Activated naive CD4-positive, alpha-beta T cell treated with anti-CD3 and anti-CD28 coated beads, Interleukin-2, amount 10 ng/mL, durations not matched to agents 7 days and 5 days (primary cell): ENCODE measurements around the gene SAMMSON.

ENCODE experiments used
- CTCF ChIA-PET: fragments of 350-600 bp; sonication (Branson Sonifier 250); formaldehyde crosslinking; loops from one replicate; lab custom pipeline; 2021; ENCODE audit warnings: antibody characterized with exemption; lab: Charles Lee
- DNase-seq: peaks from one replicate; pipeline ENCODE4 v3.0.0-alpha.2; 2020
- H3K27ac Mint-ChIP-seq: one replicate; pipeline ENCODE4 v1.8.0; 2021; ENCODE audit warnings: mild to moderate bottlenecking, moderate library complexity, mixed read lengths
- H3K27me3 Mint-ChIP-seq: one replicate; pipeline ENCODE4 v1.8.0; 2021; ENCODE audit warnings: mild to moderate bottlenecking, mixed read lengths
- H3K36me3 Mint-ChIP-seq: one replicate; pipeline ENCODE4 v1.8.0; 2021; ENCODE audit warnings: mixed read lengths
- H3K4me1 Mint-ChIP-seq: one replicate; pipeline ENCODE4 v1.8.0; 2021; ENCODE audit warnings: mixed read lengths
- H3K4me3 Mint-ChIP-seq: one replicate; pipeline ENCODE4 v1.8.0; 2021; ENCODE audit warnings: mild to moderate bottlenecking, moderate library complexity, mixed read lengths
- H3K9me3 Mint-ChIP-seq: one replicate; pipeline ENCODE4 v1.8.0; 2021; ENCODE audit warnings: mixed read lengths

Gene SAMMSON

DNA sequence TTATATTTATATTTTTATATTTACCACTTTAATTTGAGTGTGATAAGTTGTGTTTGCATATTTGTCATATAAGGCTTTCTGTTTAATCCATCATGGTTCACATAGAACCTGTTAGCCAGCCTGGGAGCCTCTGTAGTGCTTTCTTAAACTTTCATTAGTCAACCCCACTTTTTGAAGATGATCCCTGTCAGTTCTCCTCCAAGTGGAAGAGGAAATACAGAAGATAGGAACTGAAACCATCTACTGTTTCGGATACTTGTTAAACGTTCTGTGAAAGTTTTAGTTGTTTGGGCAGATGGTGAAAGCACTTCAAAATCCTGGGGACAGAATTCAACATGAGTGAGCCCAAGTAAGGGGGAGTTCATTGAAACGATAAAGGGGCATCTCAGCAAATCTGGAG is 4.6 kb upstream of the SAMMSON start:
- no peaks in the 10 kb centered on the region for H3K9me3 Mint-ChIP-seq
- no peaks in the 10 kb centered on the region for H3K36me3 Mint-ChIP-seq
- CTCF ChIA-PET, result no interaction called here
- no peak overlapping the region for H3K4me3 Mint-ChIP-seq
- H3K27me3 Mint-ChIP-seq, result no peaks in the 10 kb centered on the region
- H3K27ac Mint-ChIP-seq, result no peak overlapping the region
- H3K4me1 Mint-ChIP-seq, result no peaks in the 10 kb centered on the region
- no peak for DNase-seq

DNA sequence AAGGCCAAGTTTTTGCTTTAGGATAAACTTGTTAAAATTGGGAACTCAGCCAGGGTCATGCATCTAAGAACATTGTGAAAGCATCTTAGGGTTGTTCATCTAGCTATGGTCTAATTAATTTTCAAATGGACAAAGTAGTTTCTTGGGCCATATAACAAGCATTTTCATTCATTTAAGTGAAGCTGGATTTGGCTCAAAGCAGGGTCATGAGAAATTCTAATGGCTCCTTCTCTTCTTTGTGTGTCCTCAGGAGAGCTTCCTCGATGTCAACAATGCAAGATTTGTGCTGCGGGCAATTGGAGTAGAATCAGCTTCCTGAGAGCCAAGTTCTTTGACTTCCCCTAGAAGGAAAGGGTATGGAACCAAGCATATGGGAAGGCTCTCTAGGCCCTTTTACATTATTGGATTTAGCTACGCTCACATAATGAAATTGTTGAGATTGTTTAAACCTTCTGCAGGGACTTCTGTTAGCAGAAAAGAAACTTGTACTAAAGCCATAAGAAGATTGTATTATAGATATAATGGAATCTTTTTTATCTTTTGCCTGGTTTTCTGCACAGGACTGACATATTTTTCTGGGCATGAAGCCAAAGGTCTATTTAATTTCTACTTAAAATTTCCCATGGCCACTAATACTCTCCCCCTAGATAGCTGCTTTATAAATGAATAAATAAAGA is 1.8 kb upstream of the SAMMSON start:
- Mint-ChIP-seq H3K36me3 (no peaks in the 10 kb centered on the region), H3K27ac (no peak overlapping the region), H3K4me3 (no peak overlapping the region), H3K9me3 (no peaks in the 10 kb centered on the region), H3K27me3 (no peaks in the 10 kb centered on the region), H3K4me1 (no peaks in the 10 kb centered on the region)
- CTCF ChIA-PET, result no interaction called here
- no peak for DNase-seq

DNA sequence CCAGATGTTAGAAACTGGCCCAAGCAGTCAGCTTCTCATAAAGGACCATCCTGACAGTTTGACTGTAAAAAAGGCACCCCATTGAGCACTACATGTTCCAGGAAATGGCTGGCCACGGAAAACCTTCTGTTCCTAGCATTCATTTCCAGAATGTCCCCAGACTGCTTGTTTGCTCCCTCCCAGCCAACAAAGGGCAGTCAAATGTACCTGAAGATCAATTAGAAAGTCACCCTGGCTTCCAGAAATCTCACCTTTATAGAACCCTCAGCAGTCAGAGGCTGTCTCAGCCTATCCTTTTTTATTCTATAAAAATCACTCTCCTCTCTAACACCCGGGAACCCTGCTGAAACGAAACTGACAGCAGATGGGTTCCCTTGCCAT is 784 bp upstream of the SAMMSON start:
- no peak for DNase-seq
- Mint-ChIP-seq H3K4me1 (no peaks in the 10 kb centered on the region), H3K4me3 (no peak overlapping the region), H3K27ac (no peak overlapping the region), H3K27me3 (no peaks in the 10 kb centered on the region), H3K36me3 (no peaks in the 10 kb centered on the region), H3K9me3 (no peaks in the 10 kb centered on the region)
- CTCF ChIA-PET, result no interaction called here

DNA sequence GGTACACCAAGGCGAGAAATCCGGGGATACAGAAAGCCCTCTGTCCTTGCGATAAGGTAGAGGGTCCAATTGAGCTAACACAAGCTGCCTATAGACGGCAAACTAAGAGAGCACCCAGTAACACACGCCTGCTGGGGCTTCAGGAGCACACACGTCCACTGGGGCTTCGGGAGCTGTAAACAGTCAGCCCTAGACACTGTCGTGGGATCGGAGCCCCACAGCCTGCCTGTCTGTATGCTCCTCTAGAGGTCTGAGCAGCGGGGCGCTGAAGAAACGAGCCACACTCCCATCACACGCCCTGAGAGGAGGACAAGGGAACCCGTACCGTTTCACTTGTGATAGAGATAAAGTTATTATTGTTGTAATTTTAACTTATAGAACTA is 486 bp downstream of the SAMMSON start:
- H3K4me1 Mint-ChIP-seq, result no peaks in the 10 kb centered on the region
- no peaks in the 10 kb centered on the region for H3K36me3 Mint-ChIP-seq
- CTCF ChIA-PET, result no interaction called here
- H3K4me3 Mint-ChIP-seq, result no peak overlapping the region
- no peak overlapping the region for H3K27ac Mint-ChIP-seq
- no peaks in the 10 kb centered on the region for H3K27me3 Mint-ChIP-seq
- no peaks in the 10 kb centered on the region for H3K9me3 Mint-ChIP-seq
- DNase-seq, result no peak

DNA sequence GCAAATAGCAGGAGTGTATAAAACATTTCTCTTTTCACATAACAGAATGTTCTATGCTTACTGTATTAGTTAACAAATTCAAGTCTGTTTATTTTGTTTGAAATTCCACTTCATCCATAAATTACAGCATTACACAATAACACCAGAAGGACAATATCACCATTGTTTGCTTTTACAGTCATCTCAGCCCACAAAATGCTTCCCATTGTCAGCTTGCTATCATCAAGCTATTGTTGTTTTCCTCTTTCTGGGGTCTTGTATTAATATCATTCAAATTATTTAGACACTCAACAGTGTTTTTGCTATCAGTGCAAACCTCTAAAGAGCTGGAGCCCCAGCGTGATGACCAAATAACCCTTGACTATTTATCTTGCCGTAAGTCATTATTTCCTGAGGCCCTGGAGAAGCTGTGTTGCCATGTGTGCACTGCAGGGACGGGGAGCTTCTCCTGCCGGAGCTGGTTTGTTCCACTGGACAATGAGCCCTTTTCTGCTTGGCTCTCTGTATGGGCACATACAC is 1.1 kb downstream of the SAMMSON start:
- Mint-ChIP-seq H3K27ac (no peak overlapping the region), H3K9me3 (no peaks in the 10 kb centered on the region), H3K36me3 (no peaks in the 10 kb centered on the region), H3K27me3 (no peaks in the 10 kb centered on the region), H3K4me1 (no peaks in the 10 kb centered on the region), H3K4me3 (no peak overlapping the region)
- CTCF ChIA-PET, result no interaction called here
- no peak for DNase-seq

DNA sequence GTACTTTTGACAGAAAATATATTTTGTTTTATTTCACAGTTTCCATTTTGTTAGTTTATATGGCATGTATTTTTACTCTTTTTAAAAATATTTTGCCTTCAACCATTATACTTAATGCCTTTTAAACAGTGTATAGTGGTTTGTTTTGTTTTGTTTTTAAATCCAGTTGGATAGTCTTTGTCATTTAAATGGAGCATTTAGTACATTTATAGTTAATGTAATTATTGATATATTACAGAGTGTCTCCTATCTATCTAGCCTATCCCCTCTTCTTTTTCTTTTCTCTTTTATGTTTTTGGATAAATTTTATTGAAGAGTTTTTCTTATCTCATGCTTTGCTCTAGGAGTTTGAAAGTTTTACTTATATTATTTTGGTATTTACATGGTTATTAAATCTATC is 3.6 kb downstream of the SAMMSON start:
- CTCF ChIA-PET, result no interaction called here
- Mint-ChIP-seq H3K4me1 (no peaks in the 10 kb centered on the region), H3K27ac (no peak overlapping the region), H3K9me3 (peaks cover 2% of the 10 kb centered on the region), H3K36me3 (no peaks in the 10 kb centered on the region), H3K4me3 (no peak overlapping the region), H3K27me3 (no peaks in the 10 kb centered on the region)
- no peak for DNase-seq

DNA sequence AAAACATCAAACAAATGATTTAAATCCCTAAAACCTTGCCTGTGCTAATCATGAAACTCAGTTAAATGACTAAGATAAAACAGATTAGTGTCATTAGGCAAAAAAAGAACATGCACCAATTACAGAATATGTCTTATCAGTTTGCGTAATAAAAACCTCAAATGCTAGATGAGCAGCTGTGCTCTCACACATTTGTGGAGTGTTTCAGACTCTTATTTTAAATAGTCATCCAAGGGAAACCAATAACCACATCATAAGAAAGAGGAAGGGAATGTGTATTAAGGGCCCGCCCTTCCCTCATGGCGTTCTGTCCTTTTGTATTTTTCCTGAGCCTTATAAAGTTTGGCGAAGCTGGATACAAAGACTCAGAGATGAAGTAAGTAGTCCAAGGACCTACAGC is 6.6 kb downstream of the SAMMSON start:
- H3K4me1 Mint-ChIP-seq, result no peaks in the 10 kb centered on the region
- CTCF ChIA-PET, result no interaction called here
- H3K36me3 Mint-ChIP-seq, result no peaks in the 10 kb centered on the region
- DNase-seq, result no peak
- H3K9me3 Mint-ChIP-seq, result peaks cover 2% of the 10 kb centered on the region
- H3K27me3 Mint-ChIP-seq, result no peaks in the 10 kb centered on the region
- H3K4me3 Mint-ChIP-seq, result no peak overlapping the region
- no peak overlapping the region for H3K27ac Mint-ChIP-seq

DNA sequence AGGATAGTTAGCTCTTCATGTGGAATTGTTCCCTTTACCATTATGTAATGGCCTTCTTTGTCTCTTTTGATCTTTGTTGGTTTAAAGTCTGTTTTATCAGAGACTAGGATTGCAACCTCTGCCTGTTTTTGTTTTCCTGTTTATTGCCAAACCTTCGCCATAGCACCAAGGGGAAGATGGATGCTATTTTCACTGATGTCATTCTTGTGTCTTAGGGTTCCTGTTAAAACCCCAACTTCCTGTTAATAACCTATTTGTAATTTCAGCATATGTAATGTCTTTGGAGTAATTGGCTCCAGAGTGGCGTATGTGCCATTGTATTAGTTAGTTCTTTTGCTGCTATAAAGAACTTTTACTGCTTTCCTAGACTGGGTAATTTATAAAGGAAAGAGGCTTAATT is 10.8 kb downstream of the SAMMSON start:
- H3K9me3 Mint-ChIP-seq, result peaks cover 2% of the 10 kb centered on the region
- H3K4me3 Mint-ChIP-seq, result no peak overlapping the region
- no peaks in the 10 kb centered on the region for H3K36me3 Mint-ChIP-seq
- no peaks in the 10 kb centered on the region for H3K4me1 Mint-ChIP-seq
- CTCF ChIA-PET, result no interaction called here
- H3K27ac Mint-ChIP-seq, result no peak overlapping the region
- DNase-seq, result no peak
- no peaks in the 10 kb centered on the region for H3K27me3 Mint-ChIP-seq

DNA sequence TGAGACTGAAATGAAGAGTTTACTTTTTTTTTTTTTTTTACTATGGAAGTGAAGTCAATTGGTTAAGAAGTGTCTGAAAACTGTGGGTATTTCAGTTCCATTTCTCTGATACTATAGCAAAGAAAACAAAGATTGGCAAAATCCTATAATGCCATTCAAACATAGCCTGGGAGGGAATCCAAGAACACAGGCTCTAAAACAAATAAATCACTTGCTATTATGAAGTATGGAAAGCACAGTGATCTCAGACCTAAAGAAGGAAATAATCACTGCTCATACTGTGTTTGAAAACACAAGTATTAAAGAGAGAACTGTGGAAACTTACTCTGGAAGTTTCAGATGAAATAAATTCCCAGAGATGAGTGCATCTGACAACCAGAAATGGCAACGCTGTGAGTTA is 12.0 kb downstream of the SAMMSON start:
- DNase-seq, result no peak
- Mint-ChIP-seq H3K4me1 (no peaks in the 10 kb centered on the region), H3K4me3 (no peak overlapping the region), H3K27me3 (no peaks in the 10 kb centered on the region), H3K36me3 (no peaks in the 10 kb centered on the region), H3K9me3 (peaks cover 2% of the 10 kb centered on the region), H3K27ac (no peak overlapping the region)
- CTCF ChIA-PET, result no interaction called here

DNA sequence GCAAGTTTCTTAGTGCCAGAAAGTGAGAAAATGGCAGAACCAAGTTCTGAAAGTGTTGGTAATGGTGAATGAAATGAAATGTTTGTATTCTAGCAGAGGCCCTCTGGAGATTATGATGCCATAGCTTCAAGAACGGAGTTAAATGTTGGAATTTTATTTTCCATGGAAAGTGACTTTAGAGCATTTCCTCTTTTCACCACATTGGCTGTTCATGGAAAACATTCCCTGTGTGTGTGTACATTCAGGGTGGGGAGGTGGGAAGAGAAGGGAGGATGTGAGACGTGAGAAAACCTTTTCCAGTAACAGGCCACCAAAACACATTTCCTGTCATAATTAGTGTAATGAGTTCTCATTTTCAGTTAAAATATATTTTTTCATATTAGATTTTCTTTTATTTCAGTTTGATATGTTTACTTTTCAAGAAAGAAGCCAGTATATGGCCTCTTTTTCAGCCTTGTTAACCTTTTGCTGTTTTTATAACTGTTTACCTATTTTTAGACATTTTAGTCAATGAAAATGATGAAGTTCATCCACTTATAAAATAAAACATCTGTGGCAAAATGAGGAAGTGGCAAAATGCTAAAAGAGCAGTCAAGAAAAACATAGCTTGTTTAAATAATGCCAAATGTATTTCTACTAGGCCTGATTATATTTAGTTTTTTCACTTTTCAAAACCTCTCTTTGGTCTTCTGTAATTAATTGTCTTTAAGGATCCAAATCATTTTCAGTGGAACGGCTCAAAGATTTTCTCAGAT is 21.6 kb downstream of the SAMMSON start:
- no peaks in the 10 kb centered on the region for H3K4me1 Mint-ChIP-seq
- H3K36me3 Mint-ChIP-seq, result no peaks in the 10 kb centered on the region
- H3K4me3 Mint-ChIP-seq, result no peak overlapping the region
- H3K27me3 Mint-ChIP-seq, result no peaks in the 10 kb centered on the region
- H3K9me3 Mint-ChIP-seq, result no peaks in the 10 kb centered on the region
- H3K27ac Mint-ChIP-seq, result no peak overlapping the region
- CTCF ChIA-PET, result no interaction called here
- no peak for DNase-seq

DNA sequence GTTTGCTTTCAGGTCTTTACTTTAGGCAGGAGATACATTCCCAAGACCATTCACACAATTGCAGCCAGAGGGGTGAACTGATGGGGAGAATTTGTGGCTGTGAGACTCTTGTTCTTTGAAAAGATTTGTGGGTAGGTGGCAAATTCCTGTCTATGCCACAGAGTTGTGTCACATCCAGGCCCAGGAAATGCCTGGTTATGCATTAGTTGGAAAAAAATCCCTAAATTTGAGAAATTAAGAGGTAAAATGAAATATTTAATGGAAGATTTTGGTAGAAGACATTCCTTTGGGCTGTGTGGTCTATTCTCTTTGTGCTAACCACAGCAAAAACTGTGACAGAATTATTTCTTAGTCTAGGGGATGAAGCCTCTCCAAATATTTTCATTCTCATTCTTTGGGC is 28.8 kb downstream of the SAMMSON start:
- CTCF ChIA-PET, result no interaction called here
- Mint-ChIP-seq H3K9me3 (no peaks in the 10 kb centered on the region), H3K27me3 (no peaks in the 10 kb centered on the region), H3K4me1 (no peaks in the 10 kb centered on the region), H3K36me3 (no peaks in the 10 kb centered on the region), H3K27ac (no peak overlapping the region), H3K4me3 (no peak overlapping the region)
- no peak for DNase-seq

DNA sequence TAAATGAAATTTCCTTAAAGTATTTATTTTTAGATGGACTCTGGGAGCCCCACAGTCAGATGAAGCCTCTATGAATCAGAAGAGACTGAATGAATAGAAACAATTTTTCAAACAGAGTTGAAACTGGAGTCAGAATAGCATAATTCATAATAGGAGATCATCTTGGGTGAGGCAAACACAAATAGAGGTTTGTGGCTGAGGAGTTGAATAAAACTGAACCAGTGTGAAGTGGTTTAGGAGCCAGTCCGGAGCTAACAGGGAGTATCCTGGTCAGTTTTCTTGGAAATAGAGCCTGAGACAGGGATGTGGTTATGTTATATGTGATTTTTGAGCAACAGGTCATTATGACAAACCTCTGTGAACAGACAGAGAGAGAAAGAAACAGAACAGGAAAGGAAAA is 39.2 kb downstream of the SAMMSON start:
- no peaks in the 10 kb centered on the region for H3K9me3 Mint-ChIP-seq
- no peak overlapping the region for H3K27ac Mint-ChIP-seq
- H3K36me3 Mint-ChIP-seq, result no peaks in the 10 kb centered on the region
- no peaks in the 10 kb centered on the region for H3K27me3 Mint-ChIP-seq
- no peak for DNase-seq
- no peak overlapping the region for H3K4me3 Mint-ChIP-seq
- CTCF ChIA-PET, result no interaction called here
- H3K4me1 Mint-ChIP-seq, result no peaks in the 10 kb centered on the region

DNA sequence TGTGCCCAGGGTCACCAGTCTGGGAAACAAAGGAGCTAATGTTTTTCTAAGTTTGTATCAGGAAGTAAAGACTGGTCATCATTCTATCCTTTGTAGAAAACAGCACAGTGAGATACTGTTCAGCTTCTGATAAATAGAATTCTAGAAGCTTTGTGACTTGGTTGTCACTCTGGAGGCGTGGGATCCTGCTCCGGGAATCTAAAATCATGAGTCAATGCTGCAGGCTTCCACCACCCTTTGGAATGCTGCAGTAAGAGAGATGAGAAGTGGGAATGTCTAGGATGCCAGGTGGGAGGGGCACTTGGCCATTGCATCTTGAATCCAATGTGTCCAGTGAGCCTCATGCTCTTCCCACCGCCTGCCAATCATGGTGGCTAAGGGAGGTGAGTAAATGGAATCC is 40.9 kb downstream of the SAMMSON start:
- CTCF ChIA-PET, result no interaction called here
- Mint-ChIP-seq H3K9me3 (no peaks in the 10 kb centered on the region), H3K27me3 (no peaks in the 10 kb centered on the region), H3K4me1 (no peaks in the 10 kb centered on the region), H3K4me3 (no peak overlapping the region), H3K27ac (no peak overlapping the region), H3K36me3 (no peaks in the 10 kb centered on the region)
- DNase-seq, result no peak

DNA sequence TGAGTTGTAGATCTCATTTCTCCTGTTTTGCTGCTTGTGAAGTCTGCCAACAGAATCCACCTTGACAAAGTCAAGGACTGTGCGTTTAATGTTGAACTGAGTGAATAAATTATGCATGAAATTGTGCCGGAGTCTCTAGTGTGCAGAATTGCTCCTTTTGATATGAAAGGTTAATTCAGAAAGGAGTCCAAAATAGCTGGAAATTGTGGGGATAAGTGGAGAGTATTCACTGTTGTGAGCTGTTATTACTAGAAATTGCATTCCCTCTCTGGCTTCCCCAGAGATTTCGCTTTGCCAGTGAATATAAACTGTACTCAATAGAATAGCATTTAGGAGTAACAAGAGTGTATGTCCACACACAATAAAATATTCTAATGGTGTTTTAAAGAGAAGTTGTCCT is 43.1 kb downstream of the SAMMSON start:
- Mint-ChIP-seq H3K27ac (no peak overlapping the region), H3K9me3 (no peaks in the 10 kb centered on the region), H3K36me3 (no peaks in the 10 kb centered on the region), H3K4me1 (no peaks in the 10 kb centered on the region), H3K27me3 (peaks cover 3% of the 10 kb centered on the region), H3K4me3 (no peak overlapping the region)
- CTCF ChIA-PET, result no interaction called here
- no peak for DNase-seq

DNA sequence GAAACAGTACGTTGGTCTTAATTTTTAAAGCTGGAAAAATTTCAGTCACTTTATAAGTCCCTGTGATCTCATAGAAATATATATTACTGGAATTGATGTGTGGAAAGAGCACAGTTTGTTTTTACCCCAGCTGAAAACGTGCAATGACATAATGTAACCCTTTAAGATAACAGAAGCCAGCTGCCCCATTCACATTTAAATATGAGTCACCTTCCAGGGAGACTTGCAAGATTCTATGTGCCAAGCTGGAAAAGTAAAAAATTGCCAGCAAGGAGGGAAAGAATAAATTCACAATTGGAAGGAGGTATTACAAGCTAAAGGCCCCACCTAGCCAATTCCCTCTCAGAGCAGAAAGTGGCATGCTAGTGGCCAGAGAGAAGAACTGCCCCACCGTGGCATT is 50.2 kb downstream of the SAMMSON start:
- H3K27ac Mint-ChIP-seq, result no peak overlapping the region
- no peaks in the 10 kb centered on the region for H3K36me3 Mint-ChIP-seq
- DNase-seq, result no peak
- peaks cover 5% of the 10 kb centered on the region for H3K27me3 Mint-ChIP-seq
- no peaks in the 10 kb centered on the region for H3K4me1 Mint-ChIP-seq
- H3K4me3 Mint-ChIP-seq, result no peak overlapping the region
- CTCF ChIA-PET, result no interaction called here
- no peaks in the 10 kb centered on the region for H3K9me3 Mint-ChIP-seq
